RWPE2 (cell line): Measurements from ENCODE around the gene PIK3C2A.
A peak's percentile ranks its signal among the peaks of the same experiment; 100 is the strongest.

Experiments used
- ATAC-seq: fragments of 200-7000 bp; cut with Tn5 transposase; 3 replicates; pipeline ENCODE4 v1.9.1; 2021; ENCODE audit warnings: low read depth
- DNase-seq: peaks from one replicate; pipeline ENCODE4 v3.0.0-alpha.2; 2020; ENCODE audit warnings: low spot score
- H3K27ac ChIP-seq: fragments of 450-650 bp; 2 replicates; pipeline ENCODE4 v1.5.1; 2017; ENCODE audit warnings: mild to moderate bottlenecking; ENCODE audit not compliant: poor library complexity, severe bottlenecking
- H3K27me3 ChIP-seq: fragments of 250-450 bp; sonication (Bioruptor Pico); 2 replicates; pipeline ENCODE4 v1.5.1; 2021; ENCODE audit warnings: mild to moderate bottlenecking, moderate library complexity; ENCODE audit not compliant: insufficient read depth, poor library complexity, severe bottlenecking
- H3K36me3 ChIP-seq: fragments of 250-450 bp; sonication (Bioruptor Pico); 2 replicates; pipeline ENCODE4 v1.5.1; 2020; ENCODE audit warnings: low read depth, mild to moderate bottlenecking, moderate library complexity
- H3K4me1 ChIP-seq: fragments of 250-450 bp; sonication (Bioruptor Pico); 2 replicates; pipeline ENCODE4 v1.5.1; 2021; ENCODE audit warnings: mild to moderate bottlenecking, moderate library complexity; ENCODE audit not compliant: insufficient read depth, poor library complexity, severe bottlenecking
- H3K4me3 ChIP-seq: fragments of 250-450 bp; sonication (Bioruptor Pico); 2 replicates; pipeline ENCODE4 v1.5.1; 2021; ENCODE audit warnings: mild to moderate bottlenecking, moderate library complexity; ENCODE audit not compliant: severe bottlenecking
- H3K9me3 ChIP-seq: fragments of 250-450 bp; sonication (Bioruptor Pico); 2 replicates; pipeline ENCODE4 v1.5.1; 2021; ENCODE audit warnings: mild to moderate bottlenecking, moderate library complexity; ENCODE audit not compliant: severe bottlenecking
- TF ChIP-seq, protein P1 (sequence below): fragments of 450-650 bp; IDR thresholded peaks from one replicate; pipeline ENCODE4 v1.5.1; 2017; ENCODE audit warnings: mild to moderate bottlenecking, moderate library complexity; ENCODE audit not compliant: poor library complexity, severe bottlenecking

Gene PIK3C2A

GRCh38 chr11:17179970-17180369 lies 27.8 kb downstream of the PIK3C2A start:
- Histone ChIP-seq H3K9me3 (no peaks in the 10 kb centered on the region), H3K27me3 (no peaks in the 10 kb centered on the region), H3K27ac (no peak overlapping the region), H3K36me3 (peaks cover 12% of the 10 kb centered on the region), H3K4me1 (no peaks in the 10 kb centered on the region), H3K4me3 (no peak overlapping the region)
- DNase-seq (no peak), ATAC-seq (no peak)
- TF ChIP-seq, protein P1, sequence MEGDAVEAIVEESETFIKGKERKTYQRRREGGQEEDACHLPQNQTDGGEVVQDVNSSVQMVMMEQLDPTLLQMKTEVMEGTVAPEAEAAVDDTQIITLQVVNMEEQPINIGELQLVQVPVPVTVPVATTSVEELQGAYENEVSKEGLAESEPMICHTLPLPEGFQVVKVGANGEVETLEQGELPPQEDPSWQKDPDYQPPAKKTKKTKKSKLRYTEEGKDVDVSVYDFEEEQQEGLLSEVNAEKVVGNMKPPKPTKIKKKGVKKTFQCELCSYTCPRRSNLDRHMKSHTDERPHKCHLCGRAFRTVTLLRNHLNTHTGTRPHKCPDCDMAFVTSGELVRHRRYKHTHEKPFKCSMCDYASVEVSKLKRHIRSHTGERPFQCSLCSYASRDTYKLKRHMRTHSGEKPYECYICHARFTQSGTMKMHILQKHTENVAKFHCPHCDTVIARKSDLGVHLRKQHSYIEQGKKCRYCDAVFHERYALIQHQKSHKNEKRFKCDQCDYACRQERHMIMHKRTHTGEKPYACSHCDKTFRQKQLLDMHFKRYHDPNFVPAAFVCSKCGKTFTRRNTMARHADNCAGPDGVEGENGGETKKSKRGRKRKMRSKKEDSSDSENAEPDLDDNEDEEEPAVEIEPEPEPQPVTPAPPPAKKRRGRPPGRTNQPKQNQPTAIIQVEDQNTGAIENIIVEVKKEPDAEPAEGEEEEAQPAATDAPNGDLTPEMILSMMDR, result no peak

DNA sequence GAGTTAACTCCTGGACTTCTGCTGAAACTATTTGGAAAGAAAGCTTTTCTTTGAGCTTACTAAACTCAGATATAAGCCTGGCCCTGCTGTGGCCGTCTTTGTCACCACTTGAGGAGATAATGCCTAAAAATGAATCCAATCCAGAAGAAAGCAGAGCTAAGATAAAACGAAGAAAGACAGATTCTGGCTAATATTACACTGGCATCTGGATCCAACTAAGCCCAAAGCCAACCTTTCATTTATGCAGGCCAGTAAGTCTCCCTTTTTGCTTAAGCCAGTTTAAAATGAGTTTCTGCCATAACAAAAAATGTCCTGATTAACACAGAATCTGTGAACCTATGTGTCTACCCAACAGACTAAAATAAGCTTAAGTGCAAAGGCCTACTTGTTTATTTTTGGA lies 34.5 kb downstream of the PIK3C2A start:
- TF ChIP-seq, protein P1, result no peak
- peaks cover 10% of the 10 kb centered on the region for H3K4me1 ChIP-seq
- H3K27ac ChIP-seq, result no peak overlapping the region
- H3K27me3 ChIP-seq, result no peaks in the 10 kb centered on the region
- H3K4me3 ChIP-seq, result no peak overlapping the region
- DNase-seq (no peak), ATAC-seq (no peak)
- no peaks in the 10 kb centered on the region for H3K9me3 ChIP-seq
- peaks cover 13% of the 10 kb centered on the region for H3K36me3 ChIP-seq

- Histone ChIP-seq H3K27ac (peak overlapping the region; percentile 41), H3K27me3 (no peaks in the 10 kb centered on the region), H3K9me3 (no peaks in the 10 kb centered on the region), H3K4me1 (peaks cover 10% of the 10 kb centered on the region), H3K4me3 (no peak overlapping the region), H3K36me3 (peaks cover 23% of the 10 kb centered on the region)
- DNase-seq (no peak), ATAC-seq (peak; percentile 49; the same call in 2 of the 3 replicates)
- TF ChIP-seq, protein P1, result no peak
Measured at GRCh38 chr11:17171916-17172315, 35.9 kb downstream of the PIK3C2A start.

DNA sequence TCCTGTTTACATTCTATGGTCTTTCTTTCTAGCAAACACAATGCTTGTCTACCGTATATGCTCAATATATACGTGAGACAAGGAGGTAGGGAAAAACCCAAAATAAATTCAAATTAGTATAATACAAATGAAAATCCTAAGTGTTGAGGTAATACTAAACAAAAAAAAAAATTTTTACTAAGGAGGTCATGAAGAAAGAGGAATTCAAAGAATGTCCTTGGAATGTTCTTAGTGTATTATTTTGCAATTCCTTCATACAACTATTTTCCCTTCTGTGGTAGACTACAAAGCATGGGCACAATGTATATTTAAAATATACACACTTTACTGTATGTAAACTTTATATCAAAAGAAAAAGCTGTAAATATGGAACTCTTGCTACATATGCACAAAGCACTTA lies 36.4 kb downstream of the PIK3C2A start:
- no peaks in the 10 kb centered on the region for H3K9me3 ChIP-seq
- ATAC-seq (peak; percentile 79; the same call in 2 of the 3 replicates), DNase-seq (no peak)
- peaks cover 23% of the 10 kb centered on the region for H3K36me3 ChIP-seq
- peaks cover 10% of the 10 kb centered on the region for H3K4me1 ChIP-seq
- H3K4me3 ChIP-seq, result no peak overlapping the region
- TF ChIP-seq, protein P1, result no peak
- H3K27me3 ChIP-seq, result no peaks in the 10 kb centered on the region
- H3K27ac ChIP-seq, result peak overlapping the region; percentile 41

- no peak for DNase-seq
- H3K36me3 ChIP-seq, result peaks cover 23% of the 10 kb centered on the region
- no peak for ATAC-seq
- H3K4me1 ChIP-seq, result peaks cover 15% of the 10 kb centered on the region
- no peaks in the 10 kb centered on the region for H3K9me3 ChIP-seq
- TF ChIP-seq, protein P1, result no peak
- no peak overlapping the region for H3K4me3 ChIP-seq
- no peak overlapping the region for H3K27ac ChIP-seq
- H3K27me3 ChIP-seq, result no peaks in the 10 kb centered on the region
Measured at GRCh38 chr11:17169876-17170275, 37.9 kb downstream of the PIK3C2A start.
